ENCODE results near the gene TRMT5.

The TRMT5 gene

GRCh38 chr14:60964904-60965303 is 16.0 kb downstream of the TRMT5 start:
- no peak for DNase-seq (ENCODE audit: low spot score)

- DNase-seq (ENCODE audit: low spot score): no peak
Measured at GRCh38 chr14:60963761-60964160, 17.1 kb downstream of the TRMT5 start.

DNA sequence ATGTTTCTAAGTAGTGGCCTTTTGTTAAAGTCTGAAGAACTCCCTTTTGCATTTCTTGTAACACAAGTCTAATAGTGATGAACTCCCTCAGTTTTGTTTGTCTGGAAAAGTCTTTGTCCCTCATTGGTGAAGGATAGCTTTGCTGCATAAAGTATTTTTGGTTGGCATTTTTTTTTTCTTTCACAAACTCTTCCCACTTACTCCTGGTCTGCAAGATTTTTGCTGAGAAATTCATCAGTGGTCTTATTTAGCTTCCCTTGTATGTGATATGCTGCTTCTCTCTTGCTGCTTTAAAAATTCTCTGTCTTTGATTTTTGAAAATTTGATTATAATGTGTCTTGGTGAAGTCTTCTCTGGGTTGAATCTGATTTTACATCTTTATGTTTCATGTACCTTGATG is 22.7 kb downstream of the TRMT5 start:
- no peak for DNase-seq (ENCODE audit: low spot score)

DNA sequence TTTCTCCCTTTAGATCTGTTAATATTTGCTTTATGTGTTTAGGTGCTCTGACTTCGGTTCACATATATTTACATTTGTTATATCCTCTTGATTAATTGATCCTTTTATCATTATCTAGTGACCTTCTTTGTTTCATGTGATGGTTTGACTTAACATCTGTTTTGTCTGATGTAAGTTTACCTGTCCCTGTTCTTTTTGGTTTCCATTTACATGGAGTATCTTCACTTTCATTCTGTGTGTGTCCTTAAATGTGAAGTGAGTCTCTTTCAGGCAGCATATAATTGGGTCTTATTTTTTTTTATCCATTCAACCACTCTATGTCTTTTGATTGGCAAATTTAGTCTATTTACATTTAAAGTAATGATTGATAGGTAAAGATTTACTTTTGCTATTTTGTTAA is 24.2 kb downstream of the TRMT5 start:
- DNase-seq (ENCODE audit: low spot score): no peak

DNA sequence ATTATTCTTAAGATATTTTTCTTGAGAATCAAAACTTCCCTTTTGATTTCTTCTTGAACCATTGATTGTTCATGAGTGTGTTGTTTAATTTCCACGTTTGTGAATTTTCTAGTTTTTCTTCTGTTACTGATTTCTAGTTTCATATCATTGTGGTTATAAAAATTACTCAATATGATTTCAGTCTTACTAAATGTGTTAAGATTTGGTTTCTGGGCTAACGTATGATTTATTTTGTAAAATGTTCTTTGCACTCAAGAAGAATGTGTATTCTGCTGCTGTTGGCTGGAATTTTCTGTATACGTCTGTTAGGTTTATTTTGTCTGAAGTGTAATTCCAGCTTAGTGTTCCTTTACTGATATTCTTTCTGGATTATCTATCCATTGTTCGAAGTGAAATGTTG is 24.7 kb downstream of the TRMT5 start:
- DNase-seq (ENCODE audit: low spot score): no peak

- DNase-seq (ENCODE audit: low spot score): no peak
Measured at GRCh38 chr14:60951776-60952435, 29.0 kb downstream of the TRMT5 start.

GRCh38 chr14:60946773-60947172 is 34.1 kb downstream of the TRMT5 start:
- DNase-seq (ENCODE audit: low spot score): no peak

- DNase-seq (ENCODE audit: low spot score): no peak
Measured at GRCh38 chr14:60945984-60946383, 34.9 kb downstream of the TRMT5 start.

GRCh38 chr14:60944204-60944603 is 36.7 kb downstream of the TRMT5 start:
- DNase-seq (ENCODE audit: low spot score): no peak

DNA sequence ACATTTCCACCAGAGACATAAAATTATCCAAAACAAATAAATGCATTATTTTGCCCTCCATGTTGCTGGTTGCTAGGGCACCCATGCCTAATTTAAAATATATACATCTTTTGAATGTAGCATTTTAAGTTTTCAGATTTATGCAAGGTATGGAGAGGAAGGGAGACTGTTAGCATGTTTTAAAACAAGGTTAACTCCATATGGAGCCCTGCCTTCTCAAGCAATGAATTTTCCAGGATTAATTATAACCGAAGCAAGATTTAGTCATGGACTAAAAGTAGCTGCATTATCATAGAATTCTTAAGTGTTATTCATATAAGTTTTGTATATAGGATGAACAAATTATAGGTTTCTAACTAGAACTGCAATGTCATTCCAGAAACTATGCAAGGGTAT is 37.2 kb downstream of the TRMT5 start:
- DNase-seq (ENCODE audit: low spot score): no peak

- DNase-seq (ENCODE audit: low spot score): no peak
Measured at GRCh38 chr14:60935319-60935718, 45.6 kb downstream of the TRMT5 start.

- no peak for DNase-seq (ENCODE audit: low spot score)
Measured at GRCh38 chr14:60933920-60934655, 46.8 kb downstream of the TRMT5 start.

DNA sequence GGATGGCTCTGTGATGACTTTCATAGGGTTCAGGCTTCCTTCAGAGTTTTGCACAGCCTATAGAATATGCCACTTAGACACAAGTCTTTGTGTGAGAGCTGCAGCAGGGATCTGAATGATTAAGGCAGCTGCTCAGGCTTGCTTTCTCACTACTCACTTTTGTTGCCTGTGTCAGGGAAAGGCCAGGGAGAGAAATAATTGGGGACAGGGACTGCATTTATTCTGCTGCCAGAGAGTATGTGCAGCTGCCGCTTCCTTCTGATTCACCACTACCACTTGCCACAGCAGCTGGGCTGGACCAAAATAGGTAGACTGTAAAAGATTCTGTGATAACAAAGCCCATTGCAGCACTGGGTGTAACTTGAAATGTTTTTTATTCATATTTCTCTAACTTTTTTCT is 49.7 kb downstream of the TRMT5 start:
- DNase-seq (ENCODE audit: low spot score): no peak

- DNase-seq (ENCODE audit: low spot score): no peak
Measured at GRCh38 chr14:60926002-60926401, 54.9 kb downstream of the TRMT5 start.

DNA sequence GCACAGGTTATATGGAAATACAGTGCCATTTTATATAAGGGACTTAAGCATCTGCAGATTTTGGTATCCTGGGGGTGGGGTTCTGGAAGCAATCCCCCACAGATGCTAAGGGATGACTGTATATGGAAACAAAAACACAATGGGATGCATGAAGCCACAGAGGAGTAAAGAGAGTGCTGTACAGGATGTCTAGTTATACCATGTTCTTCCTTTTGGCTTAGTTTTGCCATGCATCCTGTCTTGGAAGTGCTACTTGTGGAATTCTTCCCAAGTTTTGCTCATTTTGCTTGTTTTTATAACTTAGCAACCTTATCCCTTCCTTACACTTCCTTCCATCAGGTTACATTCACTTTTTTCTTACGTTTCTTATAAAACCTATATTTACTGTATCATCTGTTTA is 55.6 kb downstream of the TRMT5 start:
- DNase-seq (ENCODE audit: low spot score): no peak

GRCh38 chr14:60922050-60922449 is 58.8 kb downstream of the TRMT5 start:
- no peak for DNase-seq (ENCODE audit: low spot score)
